GM19193 (cell line): ENCODE measurements around the gene TRIM2.

ENCODE experiments used
- POLR2A ChIP-seq: IDR thresholded peaks from 4 replicates; pipeline ENCODE4 v1.6.1; 2011; ENCODE audit not compliant: insufficient read depth, insufficient read length; ENCODE audit errors: extremely low read depth

Gene TRIM2

DNA sequence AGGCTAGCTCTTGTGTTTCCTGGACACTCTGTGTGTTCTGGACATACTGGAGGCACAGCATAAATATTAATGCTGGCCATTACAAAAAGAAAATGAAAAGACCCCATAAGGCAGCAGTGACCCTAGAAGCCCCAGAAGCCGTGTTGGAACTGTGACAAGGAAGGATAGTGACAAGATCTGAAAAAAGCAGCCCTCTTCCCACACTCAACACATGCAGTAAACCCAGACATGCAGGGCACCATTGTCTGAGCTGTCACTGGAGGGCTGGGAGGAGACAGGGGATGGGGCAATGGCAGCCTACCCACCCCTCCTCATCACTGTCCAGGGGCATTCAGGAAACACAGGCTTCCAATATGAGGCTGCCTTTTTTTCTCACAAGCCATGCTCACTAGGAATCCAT, 6.5 kb downstream of the TRIM2 start:
- no peak for TF ChIP-seq POLR2A

DNA sequence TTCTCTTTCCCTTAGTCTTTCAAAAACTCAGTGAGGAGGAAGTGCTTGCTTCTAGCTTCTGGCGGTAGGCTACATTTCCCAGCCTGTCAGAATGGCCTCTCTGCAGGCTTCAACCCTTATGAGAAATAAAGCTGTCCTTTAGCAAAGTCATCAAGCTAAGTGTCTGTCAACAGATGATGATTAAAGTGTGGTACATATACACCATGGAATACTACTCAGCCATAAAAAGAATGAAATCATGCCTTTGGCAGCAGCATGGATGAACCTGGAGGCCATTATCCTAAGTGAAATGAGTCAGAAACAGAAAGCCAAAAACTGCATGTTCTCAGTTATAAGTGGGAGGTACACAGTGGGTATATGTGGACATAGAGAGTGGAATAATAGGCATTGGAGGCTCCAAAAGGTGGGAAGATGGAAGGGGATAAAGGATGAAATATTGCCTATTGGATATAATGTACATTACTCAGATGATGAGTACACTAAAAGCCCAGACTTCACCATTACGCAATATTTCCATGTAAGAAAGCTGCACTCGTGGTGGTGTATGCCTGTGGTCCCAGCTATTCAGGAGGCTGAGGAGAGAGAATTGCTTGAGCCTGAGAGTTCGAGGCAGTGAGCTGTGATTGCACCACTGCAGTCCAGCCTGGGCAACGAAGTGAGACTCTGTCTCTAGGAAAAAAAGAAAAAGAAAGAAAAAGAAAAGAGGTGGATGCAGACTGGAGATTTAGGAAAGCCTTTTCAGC, 7.9 kb downstream of the TRIM2 start:
- no peak for TF ChIP-seq POLR2A

DNA sequence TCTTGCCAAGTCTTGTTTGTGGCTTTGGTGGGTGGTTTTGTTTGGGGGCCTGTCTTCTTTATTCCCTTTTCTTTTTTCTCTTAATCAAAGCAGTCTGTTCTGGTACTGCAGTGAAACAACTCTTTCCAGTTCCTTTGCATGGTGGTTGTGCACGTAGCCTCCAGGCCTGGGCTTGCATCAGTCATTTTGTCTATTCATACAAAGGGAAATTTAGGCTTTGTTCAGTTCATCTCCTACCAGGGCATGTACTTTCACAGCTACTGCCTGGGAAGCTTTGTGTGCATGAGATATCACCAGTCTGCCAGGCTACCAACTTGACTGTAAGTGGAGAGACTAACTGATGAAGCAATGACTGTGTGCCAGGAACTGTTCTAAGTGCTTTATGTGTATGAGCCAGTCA, 8.5 kb downstream of the TRIM2 start:
- TF ChIP-seq POLR2A, result no peak

DNA sequence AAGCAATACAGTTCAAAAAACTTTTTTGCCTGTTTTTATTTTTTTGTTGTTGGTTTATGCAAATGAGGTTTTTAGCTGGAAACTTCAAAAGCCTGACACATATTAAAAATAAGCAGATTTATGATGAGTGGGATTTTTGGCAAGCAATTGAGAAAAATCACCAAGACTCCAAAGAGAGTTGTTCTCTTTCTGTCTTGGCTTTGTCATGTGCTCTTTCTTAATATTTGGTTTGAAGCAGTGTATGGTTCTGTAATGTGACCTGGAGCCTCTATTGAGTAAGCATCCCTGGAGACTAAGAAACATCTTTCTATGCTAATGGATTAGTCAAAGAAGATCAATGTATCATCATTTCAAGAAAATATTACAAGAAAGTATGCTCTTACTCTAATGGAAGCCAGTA, 11.7 kb downstream of the TRIM2 start:
- TF ChIP-seq POLR2A, result no peak

DNA sequence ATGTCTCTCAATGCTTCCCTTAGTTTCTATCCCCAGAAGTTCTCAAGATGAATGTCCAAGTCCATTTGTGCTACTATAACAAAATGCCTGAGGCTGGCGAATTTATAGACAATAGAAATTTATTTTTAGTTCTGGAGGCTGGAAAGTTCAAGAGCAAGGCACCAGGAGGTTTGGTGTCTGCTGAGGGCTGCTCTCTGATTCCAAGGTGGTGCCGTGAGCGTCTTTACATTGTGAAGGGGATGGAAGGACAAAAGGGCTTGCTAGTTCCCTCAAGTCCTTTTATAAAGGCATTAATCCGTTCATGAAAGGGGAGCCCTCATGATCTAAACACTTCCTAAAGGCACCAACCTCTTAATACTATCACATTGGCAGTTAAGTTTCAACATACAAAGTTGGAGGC, 12.3 kb downstream of the TRIM2 start:
- TF ChIP-seq POLR2A, result no peak

DNA sequence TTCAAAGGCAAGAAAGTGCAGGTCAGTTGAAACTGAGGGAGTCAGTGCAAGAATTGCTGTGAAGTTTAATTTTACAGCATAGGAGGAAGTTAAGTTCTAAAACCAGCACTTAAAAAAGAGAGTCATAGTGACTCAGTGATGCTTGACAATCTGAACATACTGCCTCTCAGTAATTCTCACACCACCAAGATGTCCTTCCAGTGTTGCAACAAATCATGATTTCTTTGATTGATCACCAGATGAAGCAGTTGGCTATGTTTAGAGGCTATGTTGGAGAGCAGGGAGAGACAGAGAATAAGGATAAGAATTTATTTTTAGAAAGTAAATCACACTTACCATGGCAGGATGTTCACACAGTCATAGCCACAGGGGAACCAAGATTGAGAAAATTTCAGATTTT, 13.2 kb downstream of the TRIM2 start:
- TF ChIP-seq POLR2A, result no peak

DNA sequence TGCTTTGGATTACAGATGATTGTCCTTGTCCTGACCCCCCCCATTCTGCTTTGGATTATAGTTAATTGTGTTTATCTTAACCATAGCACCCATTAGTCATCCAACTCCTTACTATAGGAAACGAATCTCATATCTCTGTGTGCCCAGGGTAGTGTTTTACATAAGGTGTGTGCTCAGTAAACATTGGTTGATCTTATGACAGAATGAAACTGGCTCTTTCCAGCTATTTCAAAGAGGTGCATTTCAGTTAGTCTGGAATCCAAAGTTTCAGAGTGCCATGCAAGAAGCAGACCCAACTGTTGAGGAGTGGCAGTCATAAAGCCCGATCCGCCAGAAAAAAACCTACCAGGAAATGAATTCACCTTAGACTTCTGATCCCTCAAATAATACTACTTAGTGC, 14.7 kb downstream of the TRIM2 start:
- no peak for TF ChIP-seq POLR2A

DNA sequence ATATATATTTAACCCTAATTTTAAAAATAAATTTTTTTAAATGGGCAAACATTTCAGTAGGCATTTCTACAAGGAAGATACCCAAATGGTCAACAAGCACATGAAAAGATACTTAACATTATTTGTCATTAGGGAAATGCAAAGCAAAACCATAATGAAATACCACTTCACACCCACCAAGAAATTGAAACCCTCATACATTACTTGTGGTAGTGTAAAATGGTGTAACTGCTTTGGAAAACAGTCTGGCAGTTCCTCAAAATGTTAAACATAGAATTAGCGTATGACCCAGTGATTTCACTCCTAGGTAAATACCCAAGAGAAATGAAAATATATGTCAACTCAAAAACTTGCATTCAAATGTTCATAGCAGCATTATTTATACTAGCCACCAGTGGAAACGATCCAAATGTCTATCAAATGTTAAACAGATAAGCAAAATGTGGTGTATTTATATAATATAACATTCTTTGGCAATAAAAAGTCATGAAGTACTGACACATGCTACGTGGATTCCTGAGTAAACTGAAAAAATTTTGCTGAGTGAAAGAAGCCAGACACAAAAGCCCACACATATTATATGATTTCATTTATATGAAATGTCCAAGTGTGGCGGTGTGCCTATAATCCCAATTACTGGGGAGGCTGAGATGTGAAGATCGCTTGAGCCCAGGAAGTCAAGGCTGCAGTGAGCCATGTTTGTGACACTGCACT, 16.6 kb downstream of the TRIM2 start:
- no peak for TF ChIP-seq POLR2A

DNA sequence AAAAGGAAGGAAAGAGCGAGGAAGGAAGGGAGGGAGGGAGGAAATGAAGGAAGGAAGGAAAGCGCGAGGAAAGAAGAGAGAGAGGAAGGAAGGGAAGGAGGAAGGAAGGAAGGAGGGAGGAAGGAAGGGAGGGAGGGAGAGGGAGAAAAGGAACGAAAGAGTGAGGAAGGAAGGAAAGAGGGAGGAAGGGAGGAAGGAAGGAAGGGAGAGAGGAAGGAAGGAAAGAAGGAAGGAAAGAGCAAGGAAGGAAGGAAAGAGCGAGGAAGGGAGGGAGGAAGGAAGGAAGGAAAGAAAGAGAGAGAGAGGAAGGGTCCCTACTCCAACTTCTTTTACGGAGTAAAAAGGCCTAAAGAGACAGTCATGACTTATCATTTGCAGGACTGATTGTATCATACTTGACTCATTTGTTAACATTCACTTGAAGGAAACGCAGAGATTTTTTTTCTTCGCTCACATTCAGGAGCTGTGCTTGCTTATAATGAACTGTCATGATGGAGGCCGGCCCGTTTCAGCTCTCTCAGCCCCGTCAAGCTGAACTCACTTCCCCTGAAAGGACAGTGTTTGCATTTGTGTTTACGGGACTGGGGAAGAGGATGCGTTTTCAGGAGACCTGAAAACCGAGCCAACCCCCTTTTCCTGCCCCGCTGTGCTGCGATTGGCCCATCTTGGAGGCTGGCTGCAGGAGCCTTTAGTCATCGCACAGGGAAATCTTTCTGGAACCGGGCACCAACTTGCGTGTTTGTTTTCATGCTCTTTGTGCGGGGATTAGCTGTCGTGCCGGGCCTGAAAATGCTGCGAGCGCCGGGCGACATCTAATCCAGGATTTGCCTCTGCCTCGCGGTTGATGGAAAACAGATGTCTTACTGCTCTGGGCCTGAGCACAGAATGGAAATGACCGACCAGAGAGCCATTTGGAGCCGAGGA, 17.8 kb downstream of the TRIM2 start:
- no peak for TF ChIP-seq POLR2A

DNA sequence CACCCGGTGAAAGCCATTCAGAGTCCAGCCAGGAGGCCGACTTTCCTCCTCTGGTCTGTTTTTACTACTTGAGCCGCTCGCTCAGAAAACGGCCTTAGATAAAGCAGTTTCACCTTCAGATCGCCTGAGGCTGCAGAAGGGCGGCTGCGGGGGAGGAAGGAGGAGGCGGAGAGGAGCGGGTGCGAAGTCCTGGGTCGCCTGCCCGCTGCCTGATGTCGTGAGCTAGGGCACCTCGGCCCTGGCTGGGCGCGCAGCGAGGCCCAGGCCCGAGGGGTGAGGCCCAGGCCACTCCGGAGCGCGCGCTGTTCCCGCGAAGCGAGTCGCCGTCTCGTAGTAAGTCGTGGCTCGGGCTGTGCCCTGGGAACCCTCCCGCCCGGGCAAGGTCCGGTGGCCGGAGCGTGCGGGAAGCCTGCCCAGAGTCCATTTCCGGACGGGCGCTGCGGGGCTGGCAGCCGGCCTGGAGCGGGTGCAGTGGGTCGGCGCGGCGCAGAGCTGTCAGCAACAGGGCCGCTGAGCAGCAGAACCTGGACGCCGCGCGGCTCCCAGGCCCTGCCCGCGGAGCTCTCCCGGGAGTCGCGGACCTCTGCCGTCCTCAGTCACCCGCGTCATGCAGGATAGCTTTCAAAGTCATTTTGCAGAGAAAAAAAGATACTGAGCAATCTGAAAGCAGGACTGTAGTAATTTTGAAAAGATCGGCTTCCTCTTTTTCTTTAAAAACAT, 18.6 kb downstream of the TRIM2 start:
- no peak for TF ChIP-seq POLR2A

DNA sequence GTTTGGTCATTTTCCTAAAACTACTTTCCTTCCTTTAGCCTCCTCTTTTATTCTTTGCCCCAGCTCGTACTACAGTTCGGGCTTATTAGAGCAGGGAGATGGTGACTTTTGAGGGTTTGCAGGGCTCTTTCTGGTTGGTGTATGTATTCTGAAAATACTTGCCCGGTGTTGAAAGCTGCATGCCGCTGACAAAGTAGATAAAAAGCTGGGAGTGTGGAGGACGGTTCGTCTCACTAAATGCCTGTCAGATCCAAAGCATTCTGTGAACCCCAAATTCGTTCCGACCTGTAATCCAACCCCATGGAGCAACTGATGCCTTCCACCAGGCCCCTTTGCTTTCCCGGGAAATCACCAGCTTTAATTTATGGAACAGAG, 19.2 kb downstream of the TRIM2 start:
- TF ChIP-seq POLR2A, result no peak

DNA sequence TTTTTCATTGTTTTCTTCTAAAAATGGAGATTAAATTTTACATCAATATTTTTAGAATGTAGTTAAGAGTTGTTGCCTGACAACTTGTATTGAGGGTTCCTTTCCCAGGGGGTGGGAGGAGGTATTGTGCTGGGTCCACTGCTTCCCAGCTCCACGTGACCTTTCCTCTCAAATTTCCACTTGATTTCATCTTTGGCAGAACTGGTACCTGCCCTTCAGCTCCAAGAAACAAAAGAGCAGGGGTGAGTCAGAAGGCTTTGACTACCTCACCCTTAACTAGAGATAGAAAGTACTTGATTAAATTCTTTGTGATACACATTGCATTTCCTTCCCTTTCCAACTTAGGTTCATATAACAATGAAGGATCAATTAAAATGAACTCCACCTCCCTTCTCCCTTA, 19.7 kb downstream of the TRIM2 start:
- TF ChIP-seq POLR2A, result no peak

DNA sequence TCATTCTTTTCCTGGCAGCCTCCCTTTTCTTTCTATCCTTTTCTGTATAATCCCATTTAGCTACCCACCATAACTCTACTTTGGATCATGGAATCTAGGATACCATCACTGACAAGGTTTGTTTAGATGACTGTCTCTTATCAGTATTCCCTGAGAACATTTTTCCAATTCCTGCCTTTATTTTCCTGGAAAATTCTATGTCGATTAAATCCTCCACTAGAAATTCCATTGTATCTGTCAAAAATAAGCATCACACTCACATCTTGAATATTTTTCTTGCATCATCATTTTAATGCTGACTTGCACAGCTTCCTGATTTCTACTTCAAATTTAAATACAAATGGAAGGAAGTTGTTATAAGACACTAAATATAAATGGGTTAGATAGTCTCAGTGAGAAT, 20.2 kb downstream of the TRIM2 start:
- TF ChIP-seq POLR2A, result no peak

DNA sequence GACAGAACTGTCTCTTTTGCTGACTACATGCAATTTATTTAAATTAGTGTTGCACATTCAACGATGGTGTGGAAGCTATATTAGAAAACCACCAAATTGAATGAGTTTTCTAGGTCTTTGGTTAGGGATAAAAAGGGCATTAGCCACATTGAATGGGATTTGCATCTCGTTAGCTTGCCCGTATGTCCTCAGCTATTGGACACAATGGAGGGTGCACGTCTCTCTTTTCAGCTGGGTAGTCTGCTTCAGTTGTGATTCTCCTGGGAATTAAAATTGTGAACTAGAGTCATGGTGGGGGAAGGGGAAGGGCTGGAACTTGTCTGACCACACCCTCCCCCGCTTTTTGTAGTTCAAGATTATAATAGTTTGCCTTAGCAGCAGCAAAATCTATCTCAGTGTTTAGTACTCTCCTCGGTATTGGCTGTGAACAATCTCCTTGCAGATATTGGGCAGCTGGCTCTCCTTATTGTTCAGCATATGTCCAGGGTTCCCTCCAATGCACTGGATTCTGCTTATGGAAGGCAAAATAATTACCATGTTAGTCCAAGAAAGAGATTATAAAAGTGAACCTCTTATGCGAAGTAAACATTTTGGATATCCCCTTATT, 23.3 kb downstream of the TRIM2 start:
- TF ChIP-seq POLR2A, result no peak
